CD14-positive monocyte (primary cell): ENCODE measurements around the gene CKAP5. TPM values are rescaled to one million over a fixed set of nuclear protein-coding genes. Genes with fewer than 3 reads are reported as not detected.

Experiments
- DNase-seq, 3 donors: peaks; one replicate each; pipeline ENCODE4 v3.0.0-alpha.2; 2011 to 2022
- H2AFZ ChIP-seq: 2 replicates; pipeline ENCODE4 v1.6.0; 2012; ENCODE audit warnings: mild to moderate bottlenecking, low read depth, low read length, inconsistent platforms; ENCODE audit not compliant: insufficient read depth, poor library complexity, severe bottlenecking
- H3K27ac ChIP-seq, 2 donors: 1 replicate in 1 of 2; 2 replicates in 1 of 2; pipeline ENCODE4 v1.5.1; 2012 to 2013; ENCODE audit warnings: low read length in 2 of 2, control low read depth in 1 of 2, inconsistent platforms in 1 of 2, low read depth in 1 of 2, mild to moderate bottlenecking in 1 of 2
- H3K27me3 ChIP-seq, 2 donors: one replicate each; pipeline versions ENCODE4 v1.6.0 to v1.6.1; 2011 to 2013; ENCODE audit warnings: low read length in 2 of 2; ENCODE audit not compliant: control insufficient read depth in 2 of 2, insufficient read depth in 2 of 2
- H3K36me3 ChIP-seq, 2 donors: replicated peaks in 1 of 2; 1 replicate in 1 of 2; 2 replicates in 1 of 2; pipeline versions ENCODE4 v1.5.1 to v1.6.1; 2012 to 2013; ENCODE audit warnings: low read length in 2 of 2, control low read depth in 1 of 2, inconsistent platforms in 1 of 2, mild to moderate bottlenecking in 1 of 2; ENCODE audit not compliant: insufficient read depth in 2 of 2, control insufficient read depth in 1 of 2
- H3K4me1 ChIP-seq, 2 donors: 1 replicate in 1 of 2; 2 replicates in 1 of 2; pipeline versions ENCODE4 v1.5.1 to v1.6.1; 2012 to 2013; ENCODE audit warnings: low read length in 2 of 2, control low read depth in 1 of 2, inconsistent platforms in 1 of 2, mild to moderate bottlenecking in 1 of 2, moderate library complexity in 1 of 2; ENCODE audit not compliant: insufficient read depth in 2 of 2, control insufficient read depth in 1 of 2
- H3K4me2 ChIP-seq: replicated peaks from 2 replicates; pipeline ENCODE3; 2012; ENCODE audit warnings: low read length, moderate library complexity, mild to moderate bottlenecking; ENCODE audit not compliant: poor library complexity, severe bottlenecking; ENCODE audit errors: extremely low read depth
- H3K4me3 ChIP-seq, 3 experiments: fragments of 200-600 bp in 1 of 3; sonication (generic) in 1 of 3; replicated peaks in 1 of 3; 1 replicate in 2 of 3; 2 replicates in 1 of 3; pipeline ENCODE4 v1.5.1; 2011 to 2013; ENCODE audit warnings: low read length in 3 of 3, mild to moderate bottlenecking in 3 of 3, control low read depth in 2 of 3, low read depth in 2 of 3, inconsistent platforms in 1 of 3, moderate library complexity in 1 of 3
- H3K79me2 ChIP-seq: 2 replicates; pipeline ENCODE4 v1.6.0; 2012; ENCODE audit warnings: mild to moderate bottlenecking, control low read depth, inconsistent platforms, low read length, moderate library complexity; ENCODE audit not compliant: insufficient read depth
- H3K9ac ChIP-seq: 2 replicates; pipeline ENCODE4 v1.6.0; 2017; ENCODE audit warnings: low read length, mild to moderate bottlenecking; ENCODE audit not compliant: insufficient read depth, poor library complexity, severe bottlenecking
- H3K9me3 ChIP-seq, 2 donors: replicated peaks in 1 of 2; 1 replicate in 1 of 2; 2 replicates in 1 of 2; pipeline versions ENCODE4 v1.5.1 to v1.6.1; 2012 to 2013; ENCODE audit warnings: low read length in 2 of 2, control low read depth in 1 of 2; ENCODE audit not compliant: control insufficient read depth in 1 of 2, insufficient read depth in 1 of 2
- H4K20me1 ChIP-seq: 2 replicates; pipeline ENCODE4 v1.6.0; 2012; ENCODE audit warnings: mild to moderate bottlenecking, low read length, control low read depth, moderate library complexity; ENCODE audit not compliant: insufficient read depth
- H3K27ac Mint-ChIP-seq, 7 donors: one replicate each; pipeline ENCODE4 v1.8.0; 2020; ENCODE audit warnings: mild to moderate bottlenecking in 7 of 7, mixed read lengths in 7 of 7, moderate library complexity in 6 of 7, inconsistent platforms in 2 of 7
- H3K27me3 Mint-ChIP-seq, 3 donors: one replicate each; pipeline ENCODE4 v1.8.0; 2021 to 2022; ENCODE audit warnings: low read depth in 3 of 3, mild to moderate bottlenecking in 3 of 3, mixed read lengths in 3 of 3, moderate library complexity in 3 of 3, inconsistent platforms in 1 of 3
- H3K36me3 Mint-ChIP-seq, 2 donors: one replicate each; pipeline ENCODE4 v1.8.0; 2020; ENCODE audit warnings: mixed read lengths in 2 of 2, inconsistent platforms in 1 of 2, mild to moderate bottlenecking in 1 of 2
- H3K4me1 Mint-ChIP-seq: one replicate; pipeline ENCODE4 v1.8.0; 2020; ENCODE audit warnings: mild to moderate bottlenecking, mixed read lengths
- H3K4me3 Mint-ChIP-seq, 2 donors: one replicate each; pipeline ENCODE4 v1.8.0; 2020; ENCODE audit warnings: mild to moderate bottlenecking in 2 of 2, mixed read lengths in 2 of 2, moderate library complexity in 1 of 2
- H3K9me3 Mint-ChIP-seq, 7 donors: one replicate each; pipeline ENCODE4 v1.8.0; 2020 to 2022; ENCODE audit warnings: mixed read lengths in 7 of 7, mild to moderate bottlenecking in 6 of 7, moderate library complexity in 6 of 7, inconsistent platforms in 2 of 7
- WGBS: methylation state at CpG from one replicate; pipeline ENCODE4 v1.1.5; 2013; ENCODE audit warnings: missing lambda C conversion rate; ENCODE audit not compliant: insufficient coverage; 5-methylcytosine and 5-hydroxymethylcytosine counted together
- intact Hi-C, 2 donors: fragments of 100-400 bp; cut with micrococcal nuclease; formaldehyde crosslinking; loops; one replicate each; pipeline versions ENCODE4 v1.15.0 to v1.15.1; 2023
- polyA plus RNA-seq, 3 donors: library from polyadenylated mRNA; depleted of rRNA in 1 of 3; unstranded in 2 of 3; stranded (reverse) in 1 of 3; fragments of 300-500 nt in 2 of 3; fragments of >200 nt in 1 of 3; fragmentation: Illumina TruSeq in 2 of 3; gene quantifications; 1 replicate in 2 of 3; 2 replicates in 1 of 3; pipeline ENCODE4 v1.2.3, GENCODE V29; 2012 to 2021
- TF ChIP-seq, protein P1 (sequence below): fragments of 200-600 bp; IDR thresholded peaks from one replicate; pipeline ENCODE4 v1.8.0; 2022; ENCODE audit warnings: antibody characterized with exemption, mild to moderate bottlenecking

The CKAP5 gene
- polyA plus RNA-seq, 3 donors = 6.4 to 10.2 (median 7.9) TPM

DNA sequence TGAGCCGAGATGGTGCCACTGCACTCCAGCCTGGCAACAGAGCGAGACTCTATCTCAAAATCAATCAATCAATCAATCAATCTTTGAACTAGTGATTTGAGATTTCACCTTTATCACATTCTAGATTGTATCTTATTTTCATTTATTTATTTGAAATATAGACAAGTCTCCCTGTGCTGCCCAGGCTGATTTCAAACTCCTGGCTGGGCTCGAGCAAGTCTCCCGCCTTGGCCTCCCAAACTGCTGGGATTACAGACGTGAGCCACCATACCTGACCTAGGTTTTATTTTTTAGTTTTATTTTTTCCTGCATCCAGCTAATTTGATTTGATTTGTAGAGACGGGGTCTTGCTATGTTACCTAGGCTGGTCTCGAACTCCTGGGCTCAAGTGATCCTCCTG is 109.9 kb downstream of the CKAP5 start:
- Histone ChIP-seq H3K9ac (no peak overlapping the region), H3K4me3 (no peak overlapping the region), H3K36me3 (peaks cover 2% of the 10 kb centered on the region in 2 donors), H3K27me3 (no peaks in the 10 kb centered on the region), H3K27ac (no peak overlapping the region), H4K20me1 (no peaks in the 10 kb centered on the region), H3K4me1 (no peaks in the 10 kb centered on the region), H3K9me3 (no peaks in the 10 kb centered on the region), H3K79me2 (no peaks in the 10 kb centered on the region), H3K4me2 (no peak overlapping the region), H2AFZ (no peak overlapping the region)
- H3K27ac Mint-ChIP-seq = no peak overlapping the region
- H3K27me3 Mint-ChIP-seq = peaks cover 1 to 4% (median 2%) of the 10 kb centered on the region in 3 donors
- no peak overlapping the region for H3K4me3 Mint-ChIP-seq
- peaks cover 2 to 9% of the 10 kb centered on the region in 2 donors for H3K36me3 Mint-ChIP-seq
- no peaks in the 10 kb centered on the region for H3K4me1 Mint-ChIP-seq
- TF ChIP-seq, protein P1, sequence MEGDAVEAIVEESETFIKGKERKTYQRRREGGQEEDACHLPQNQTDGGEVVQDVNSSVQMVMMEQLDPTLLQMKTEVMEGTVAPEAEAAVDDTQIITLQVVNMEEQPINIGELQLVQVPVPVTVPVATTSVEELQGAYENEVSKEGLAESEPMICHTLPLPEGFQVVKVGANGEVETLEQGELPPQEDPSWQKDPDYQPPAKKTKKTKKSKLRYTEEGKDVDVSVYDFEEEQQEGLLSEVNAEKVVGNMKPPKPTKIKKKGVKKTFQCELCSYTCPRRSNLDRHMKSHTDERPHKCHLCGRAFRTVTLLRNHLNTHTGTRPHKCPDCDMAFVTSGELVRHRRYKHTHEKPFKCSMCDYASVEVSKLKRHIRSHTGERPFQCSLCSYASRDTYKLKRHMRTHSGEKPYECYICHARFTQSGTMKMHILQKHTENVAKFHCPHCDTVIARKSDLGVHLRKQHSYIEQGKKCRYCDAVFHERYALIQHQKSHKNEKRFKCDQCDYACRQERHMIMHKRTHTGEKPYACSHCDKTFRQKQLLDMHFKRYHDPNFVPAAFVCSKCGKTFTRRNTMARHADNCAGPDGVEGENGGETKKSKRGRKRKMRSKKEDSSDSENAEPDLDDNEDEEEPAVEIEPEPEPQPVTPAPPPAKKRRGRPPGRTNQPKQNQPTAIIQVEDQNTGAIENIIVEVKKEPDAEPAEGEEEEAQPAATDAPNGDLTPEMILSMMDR = no peak
- DNase-seq = no peak
- peaks cover 0 to 3% (median 0%) of the 10 kb centered on the region in 7 donors for H3K9me3 Mint-ChIP-seq
- intact Hi-C loops = no loop called here
- 72% methylated on average over 2 of the region's 7 CpGs for WGBS

DNA sequence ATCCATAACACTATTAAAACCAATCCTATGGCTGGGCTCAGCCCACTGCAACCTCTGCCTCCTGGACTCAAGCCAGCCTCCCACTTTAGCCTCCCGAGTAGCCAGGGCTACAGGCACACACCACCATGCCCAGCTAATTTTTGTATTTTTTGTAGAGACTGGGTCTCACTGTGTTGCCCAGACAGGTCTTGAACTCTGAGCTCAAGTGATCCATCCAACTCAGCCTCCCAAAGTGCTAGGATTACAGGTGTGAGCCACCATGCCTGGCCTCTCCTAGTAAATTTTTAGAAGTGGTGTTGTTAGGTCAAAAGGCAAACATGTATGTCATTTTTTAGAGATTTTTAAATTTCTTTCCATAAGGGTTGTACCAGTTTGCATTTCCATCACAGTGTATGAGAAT is 112.8 kb downstream of the CKAP5 start:
- Histone ChIP-seq H3K4me1 (no peaks in the 10 kb centered on the region), H3K4me3 (no peak overlapping the region), H3K27ac (no peak overlapping the region), H3K36me3 (no peaks in the 10 kb centered on the region), H3K79me2 (no peaks in the 10 kb centered on the region), H4K20me1 (no peaks in the 10 kb centered on the region), H3K9ac (no peak overlapping the region), H3K9me3 (no peaks in the 10 kb centered on the region), H3K4me2 (no peak overlapping the region), H3K27me3 (no peaks in the 10 kb centered on the region), H2AFZ (no peak overlapping the region)
- Mint-ChIP-seq H3K9me3 (peaks cover 0 to 3% (median 0%) of the 10 kb centered on the region in 7 donors), H3K36me3 (no peaks in the 10 kb centered on the region), H3K4me1 (no peaks in the 10 kb centered on the region), H3K27ac (peak overlapping the region in 2 of 7 donors; percentile 9 to 50), H3K4me3 (no peak overlapping the region), H3K27me3 (peaks cover 0 to 7% (median 2%) of the 10 kb centered on the region in 3 donors)
- no peak for DNase-seq
- whole genome bisulfite sequencing = no CpG with 5 or more reads among the region's 1 CpG
- TF ChIP-seq, protein P1 = no peak
- intact Hi-C loops = no loop called here
